D721Med (cell line): ENCODE measurements around the gene CRYBG3.

Experiments used
- DNase-seq: peaks from one replicate; pipeline ENCODE4 v3.0.0; 2011; ENCODE audit warnings: low spot score; ENCODE audit not compliant: insufficient read length
- FAIRE-seq: peaks from 2 replicates; lab custom pipeline; 2011; peaks lifted over from hg19 to GRCh38; lab: Jason Lieb, UNC
- CTCF ChIP-seq: IDR thresholded peaks from 2 replicates; pipeline ENCODE4 v1.5.1; 2012; ENCODE audit warnings: mild to moderate bottlenecking, control low read depth; ENCODE audit not compliant: insufficient read depth; ENCODE audit errors: missing control alignments

CRYBG3 gene

GRCh38 chr3:97835761-97836160 lies 13.9 kb downstream of the CRYBG3 start:
- no peak for FAIRE-seq
- DNase-seq, result no peak
- TF ChIP-seq CTCF, result no peak

GRCh38 chr3:97838393-97838792 lies 16.6 kb downstream of the CRYBG3 start:
- DNase-seq (no peak), FAIRE-seq (no peak)
- no peak for TF ChIP-seq CTCF

GRCh38 chr3:97839944-97840343 lies 18.1 kb downstream of the CRYBG3 start:
- no peak for DNase-seq
- no peak for TF ChIP-seq CTCF
- FAIRE-seq, result no peak

- no peak for TF ChIP-seq CTCF
- DNase-seq, result no peak
- FAIRE-seq, result no peak
These were observed 19.5 kb downstream of the CRYBG3 start for GRCh38 chr3:97841304-97841703.

GRCh38 chr3:97841956-97842355 lies 20.1 kb downstream of the CRYBG3 start:
- TF ChIP-seq CTCF, result no peak
- FAIRE-seq (no peak), DNase-seq (no peak)

- DNase-seq (no peak), FAIRE-seq (no peak)
- no peak for TF ChIP-seq CTCF
These were observed 27.0 kb downstream of the CRYBG3 start for GRCh38 chr3:97848779-97849178.

GRCh38 chr3:97857401-97857800 lies 35.6 kb downstream of the CRYBG3 start:
- FAIRE-seq (no peak), DNase-seq (no peak)
- no peak for TF ChIP-seq CTCF
